Cardiac septum (tissue), 1 donor: ENCODE measurements around the gene MRTFB. TPM values are rescaled to one million over a fixed set of nuclear protein-coding genes. Genes with fewer than 3 reads are reported as not detected.

Source experiments
- DNase-seq: peaks from one replicate; pipeline ENCODE4 v3.0.0-alpha.2; 2020; ENCODE audit warnings: low spot score
- intact Hi-C: fragments of 100-400 bp; cut with DNase I; formaldehyde crosslinking; loops from one replicate; pipeline ENCODE4 v1.14.0; 2022
- total RNA-seq: library from RNA; stranded (reverse); fragmentation: NEBNext Ultra II Directional; extraction: Animal tissue kit (Norgen Biotek cat#: 25700); gene quantifications from one replicate; pipeline ENCODE4 v1.2.1, GENCODE V29; 2021
- donor health status: DM: no; HTN: no; CAD: no.

MRTFB gene
- total RNA-seq, 1 donor from 2014 or later, result 25.7 TPM

- intact Hi-C loops, result no loop called here
- no peak for DNase-seq
Measured at GRCh38 chr16:14057878-14058382, 13.2 kb upstream of the MRTFB start.

GRCh38 chr16:14061732-14062259 is 9.3 kb upstream of the MRTFB start:
- DNase-seq, result no peak
- intact Hi-C loops, result no loop called here

GRCh38 chr16:14062261-14062660 is 8.9 kb upstream of the MRTFB start:
- no peak for DNase-seq
- intact Hi-C loops, result no loop called here

- intact Hi-C loops, result no loop called here
- DNase-seq, result no peak
Measured at GRCh38 chr16:14063618-14064581, 7.2 kb upstream of the MRTFB start.

GRCh38 chr16:14069818-14070217 is 1.3 kb upstream of the MRTFB start:
- intact Hi-C loops, result loop anchor here (5.0 kb wide), 1 partner anchor 117 kb away; no protein-coding TSS in a partner anchor
- DNase-seq, result no peak

DNA sequence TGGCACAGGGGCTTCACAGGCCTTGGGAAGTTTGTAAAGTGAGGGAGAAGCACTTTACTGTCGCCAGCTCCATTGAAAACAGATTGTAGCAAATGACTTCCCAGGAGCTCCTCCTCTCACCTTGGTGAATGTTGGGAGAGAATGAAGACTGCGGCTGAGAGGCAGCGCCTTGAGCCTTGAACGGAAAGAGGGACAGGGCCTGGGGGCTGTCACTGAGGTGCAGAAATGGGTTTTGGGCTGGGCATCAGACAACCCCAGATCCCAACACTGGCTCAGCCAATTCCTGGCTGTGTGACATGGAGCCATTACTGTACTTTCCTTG is 603 bp upstream of the MRTFB start:
- intact Hi-C loops, result loop anchor here (5.0 kb wide), 1 partner anchor 117 kb away; no protein-coding TSS in a partner anchor
- no peak for DNase-seq

GRCh38 chr16:14071576-14072271 is 605 bp downstream of the MRTFB start:
- DNase-seq, result no peak
- intact Hi-C loops, result loop anchor here (5.0 kb wide), 1 partner anchor 116 kb away; no protein-coding TSS in a partner anchor

- no peak for DNase-seq
- intact Hi-C loops, result loop anchor here (5.0 kb wide), 1 partner anchor 115 kb away; no protein-coding TSS in a partner anchor
Measured at GRCh38 chr16:14072360-14072759, 1.2 kb downstream of the MRTFB start.

- DNase-seq, result no peak
- intact Hi-C loops, result loop anchor here (5.0 kb wide), 1 partner anchor 113 kb away; no protein-coding TSS in a partner anchor
Measured at GRCh38 chr16:14074544-14074943, 3.4 kb downstream of the MRTFB start.

GRCh38 chr16:14077918-14078317 is 6.8 kb downstream of the MRTFB start:
- intact Hi-C loops, result no loop called here
- no peak for DNase-seq

GRCh38 chr16:14086477-14086876 is 15.4 kb downstream of the MRTFB start:
- intact Hi-C loops, result loop anchor here (5.0 kb wide), 1 partner anchor 96 kb away; no protein-coding TSS in a partner anchor
- no peak for DNase-seq

GRCh38 chr16:14087181-14087580 is 16.1 kb downstream of the MRTFB start:
- intact Hi-C loops, result loop anchor here (5.0 kb wide), 1 partner anchor 95 kb away; no protein-coding TSS in a partner anchor
- DNase-seq, result no peak

DNA sequence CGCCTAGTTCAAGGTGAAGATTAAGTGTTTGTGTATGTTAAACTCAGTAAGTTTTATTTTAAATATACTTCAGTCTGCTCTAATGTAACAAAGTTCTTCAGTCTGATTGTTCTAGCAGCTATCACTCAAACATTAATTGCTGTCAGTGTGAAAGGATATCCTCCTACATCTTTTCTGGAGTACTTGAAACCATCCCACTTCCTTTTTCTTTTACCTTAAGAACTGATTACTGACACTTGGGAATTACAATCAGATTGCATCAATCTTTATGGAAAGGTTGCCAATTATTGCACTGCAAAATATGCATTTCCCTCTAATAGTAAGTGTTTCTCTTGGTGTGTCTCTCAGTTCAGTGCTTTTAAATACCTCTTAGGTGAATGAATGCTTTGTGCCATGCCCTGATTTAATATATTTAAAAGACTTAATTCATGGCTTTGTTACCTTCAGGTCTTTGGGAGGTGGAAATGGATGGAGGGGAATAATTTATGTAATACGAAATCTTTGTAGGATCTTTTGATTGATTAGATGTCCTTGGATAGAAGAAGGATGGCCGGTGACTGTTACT is 16.6 kb downstream of the MRTFB start:
- DNase-seq, result no peak
- intact Hi-C loops, result loop anchor here (5.0 kb wide), 1 partner anchor 95 kb away; no protein-coding TSS in a partner anchor

- intact Hi-C loops, result loop anchor here (5.0 kb wide), 1 partner anchor 94 kb away; no protein-coding TSS in a partner anchor
Measured at GRCh38 chr16:14088155-14088753, 17.1 kb downstream of the MRTFB start.

GRCh38 chr16:14089283-14089823 is 18.2 kb downstream of the MRTFB start:
- DNase-seq, result no peak
- intact Hi-C loops, result loop anchor here (5.0 kb wide), 1 partner anchor 93 kb away; no protein-coding TSS in a partner anchor

More at GRCh38 chr16:14088155-14088753, 17.1 kb downstream of the MRTFB start:
- DNase-seq, result no peak

- no peak for DNase-seq
- intact Hi-C loops, result no loop called here
Measured at GRCh38 chr16:14092561-14092960, 21.4 kb downstream of the MRTFB start.

DNA sequence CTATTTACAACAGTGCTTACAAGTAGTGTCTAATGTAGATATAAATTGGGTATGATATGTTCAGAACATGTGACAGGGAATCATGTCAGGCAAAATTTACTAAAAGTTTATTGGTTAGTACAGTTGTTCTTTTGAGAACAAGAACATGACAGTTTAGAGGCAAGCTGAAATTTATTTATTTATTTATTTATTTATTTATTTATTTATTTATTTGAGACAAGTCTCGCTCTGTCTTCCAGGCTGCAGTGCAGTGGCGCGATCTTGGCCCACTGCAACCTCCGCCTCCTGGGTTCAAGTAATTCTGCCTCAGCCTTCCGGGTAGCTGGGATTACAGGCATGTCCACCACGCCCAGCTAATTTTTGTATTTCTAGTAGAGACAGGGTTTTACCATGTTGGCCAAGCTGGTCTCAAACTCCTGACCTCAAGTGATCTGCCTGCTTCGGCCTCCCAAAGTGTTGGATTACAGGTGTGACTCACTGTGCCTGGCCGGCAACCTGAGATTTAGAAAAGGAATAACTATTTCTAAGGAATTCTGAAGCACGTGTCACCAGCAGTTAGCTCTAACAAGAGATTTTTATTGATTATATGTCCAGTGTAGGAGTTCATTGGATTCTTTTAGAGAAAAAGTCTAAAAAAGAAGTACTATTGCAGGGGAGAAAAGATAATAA is 24.9 kb downstream of the MRTFB start:
- no peak for DNase-seq
- intact Hi-C loops, result no loop called here
